ENCODE results near the gene DNAH10.

Gene DNAH10

DNA sequence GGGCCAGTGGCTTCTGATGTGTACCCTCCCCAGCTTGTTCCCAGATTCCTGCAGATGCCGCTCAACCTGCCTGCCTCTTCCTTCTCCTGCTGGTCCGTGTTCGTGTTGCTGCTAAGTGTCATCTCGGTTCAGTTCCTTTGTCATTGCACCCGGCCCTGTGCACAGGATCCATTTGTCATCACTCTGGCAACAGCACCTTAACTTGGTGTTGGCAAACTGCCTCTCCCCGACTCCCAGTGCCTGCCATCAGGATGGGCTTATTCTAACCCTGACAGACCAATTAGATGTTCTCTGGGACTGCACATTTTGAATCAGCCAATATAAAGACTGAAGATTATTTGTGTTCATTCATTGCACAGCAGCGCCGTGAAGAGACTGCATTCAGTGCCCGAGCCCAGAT is 137.3 kb downstream of the DNAH10 start:
- Mint-ChIP-seq H3K27me3 (ENCODE audit: low read depth) (peaks cover 7% of the 10 kb centered on the region), H3K4me3 (no peak overlapping the region), H3K4me1 (peaks cover 22% of the 10 kb centered on the region), H3K36me3 (ENCODE audit: low read depth) (no peaks in the 10 kb centered on the region), H3K27ac (no peak overlapping the region), H3K9me3 (no peaks in the 10 kb centered on the region)
- TF ChIP-seq, protein P1, sequence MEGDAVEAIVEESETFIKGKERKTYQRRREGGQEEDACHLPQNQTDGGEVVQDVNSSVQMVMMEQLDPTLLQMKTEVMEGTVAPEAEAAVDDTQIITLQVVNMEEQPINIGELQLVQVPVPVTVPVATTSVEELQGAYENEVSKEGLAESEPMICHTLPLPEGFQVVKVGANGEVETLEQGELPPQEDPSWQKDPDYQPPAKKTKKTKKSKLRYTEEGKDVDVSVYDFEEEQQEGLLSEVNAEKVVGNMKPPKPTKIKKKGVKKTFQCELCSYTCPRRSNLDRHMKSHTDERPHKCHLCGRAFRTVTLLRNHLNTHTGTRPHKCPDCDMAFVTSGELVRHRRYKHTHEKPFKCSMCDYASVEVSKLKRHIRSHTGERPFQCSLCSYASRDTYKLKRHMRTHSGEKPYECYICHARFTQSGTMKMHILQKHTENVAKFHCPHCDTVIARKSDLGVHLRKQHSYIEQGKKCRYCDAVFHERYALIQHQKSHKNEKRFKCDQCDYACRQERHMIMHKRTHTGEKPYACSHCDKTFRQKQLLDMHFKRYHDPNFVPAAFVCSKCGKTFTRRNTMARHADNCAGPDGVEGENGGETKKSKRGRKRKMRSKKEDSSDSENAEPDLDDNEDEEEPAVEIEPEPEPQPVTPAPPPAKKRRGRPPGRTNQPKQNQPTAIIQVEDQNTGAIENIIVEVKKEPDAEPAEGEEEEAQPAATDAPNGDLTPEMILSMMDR (IDR thresholded peaks at IDR 0.05; ENCODE audit: unreplicated experiment in 3 of 3), result no peak

DNA sequence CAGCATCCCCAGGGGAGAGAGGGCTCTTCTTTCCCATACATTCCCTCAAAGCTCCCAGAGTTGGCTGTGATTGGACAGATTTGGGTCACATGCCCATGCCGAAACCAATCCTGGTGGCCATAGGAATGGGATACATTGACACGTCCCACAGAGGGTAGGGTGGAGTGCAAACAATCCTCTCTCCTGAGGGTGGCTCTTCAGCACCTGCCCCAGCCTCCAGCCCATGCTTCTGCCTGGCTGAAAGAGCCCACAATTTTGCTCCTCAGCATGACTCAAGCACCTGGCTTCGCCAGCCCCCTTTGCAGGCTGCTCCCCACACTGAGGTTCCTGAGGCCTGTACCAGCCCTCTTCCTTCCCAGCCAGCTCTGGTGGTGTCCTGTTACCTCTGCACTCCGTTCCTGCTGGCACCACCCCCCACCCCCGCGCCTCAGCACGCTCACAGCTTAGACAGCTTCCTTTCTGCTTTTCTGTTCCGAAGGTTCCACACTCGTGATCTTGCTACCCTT is 138.8 kb downstream of the DNAH10 start:
- Mint-ChIP-seq H3K36me3 (ENCODE audit: low read depth) (no peaks in the 10 kb centered on the region), H3K4me1 (peaks cover 29% of the 10 kb centered on the region), H3K4me3 (no peak overlapping the region), H3K27ac (no peak overlapping the region), H3K27me3 (ENCODE audit: low read depth) (peaks cover 13% of the 10 kb centered on the region), H3K9me3 (no peaks in the 10 kb centered on the region)
- TF ChIP-seq, protein P1 (IDR thresholded peaks at IDR 0.05; ENCODE audit: unreplicated experiment in 3 of 3), result no peak

DNA sequence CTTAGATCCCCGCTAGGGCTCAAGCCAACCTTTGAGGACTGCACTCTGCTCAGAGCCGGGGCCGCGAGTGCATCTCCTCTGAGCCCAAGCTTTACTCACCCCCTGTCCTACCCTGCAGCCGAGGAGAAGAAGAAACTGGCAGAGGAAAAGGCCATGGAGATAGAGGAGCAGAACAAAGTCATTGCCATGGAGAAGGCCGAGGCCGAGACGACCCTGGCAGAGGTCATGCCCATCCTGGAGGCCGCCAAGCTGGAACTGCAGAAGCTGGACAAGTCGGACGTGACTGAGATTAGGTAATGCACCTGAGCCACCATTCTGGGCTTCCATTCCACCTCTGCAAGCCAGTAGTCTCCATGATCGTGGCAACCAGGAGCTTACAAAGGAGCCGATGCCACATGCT is 140.7 kb downstream of the DNAH10 start:
- H3K9me3 Mint-ChIP-seq, result no peaks in the 10 kb centered on the region
- no peak overlapping the region for H3K27ac Mint-ChIP-seq
- no peak overlapping the region for H3K4me3 Mint-ChIP-seq
- H3K36me3 Mint-ChIP-seq (ENCODE audit: low read depth), result no peaks in the 10 kb centered on the region
- H3K27me3 Mint-ChIP-seq (ENCODE audit: low read depth), result peaks cover 13% of the 10 kb centered on the region
- peaks cover 34% of the 10 kb centered on the region for H3K4me1 Mint-ChIP-seq
- TF ChIP-seq, protein P1 (IDR thresholded peaks at IDR 0.05; ENCODE audit: unreplicated experiment in 3 of 3), result no peak

DNA sequence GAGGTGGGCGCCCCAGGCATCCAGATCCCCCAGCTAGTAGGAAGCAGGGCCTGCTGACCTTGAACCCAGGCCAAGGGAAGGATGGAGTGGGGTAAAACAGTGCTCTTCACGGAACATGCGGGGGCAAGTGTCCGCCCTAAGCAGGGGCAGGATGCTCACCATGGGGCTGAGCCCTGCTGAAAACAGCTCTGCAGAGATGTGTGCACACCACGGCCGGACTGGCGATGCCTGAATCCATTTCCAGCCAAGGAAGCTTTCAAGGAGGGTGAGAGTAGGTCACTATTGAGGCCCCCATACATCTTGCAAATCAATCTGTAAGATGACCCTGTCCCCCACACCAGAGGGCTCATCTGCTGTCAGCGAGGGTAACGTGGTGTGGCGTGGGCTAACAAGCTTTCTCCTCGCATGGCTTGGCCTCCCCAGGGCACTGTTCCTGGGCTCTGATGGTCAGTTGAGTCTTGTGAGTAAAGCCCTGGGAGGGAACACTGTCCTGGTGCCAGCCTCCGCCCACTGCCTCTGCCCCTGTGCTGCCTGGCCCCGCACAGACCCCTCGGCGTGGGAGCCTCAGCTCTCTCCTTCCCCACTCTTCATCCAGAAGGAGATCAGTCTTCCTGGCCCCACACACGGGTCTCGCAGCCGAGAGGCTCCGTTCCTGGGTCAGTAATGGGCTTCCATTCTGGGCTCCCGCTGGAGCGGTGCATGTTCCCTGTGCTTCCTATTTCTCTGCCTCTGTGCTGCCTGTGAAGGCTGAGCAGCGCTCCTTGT is 141.4 kb downstream of the DNAH10 start:
- H3K36me3 Mint-ChIP-seq (ENCODE audit: low read depth), result no peaks in the 10 kb centered on the region
- peaks cover 13% of the 10 kb centered on the region for H3K27me3 Mint-ChIP-seq (ENCODE audit: low read depth)

DNA sequence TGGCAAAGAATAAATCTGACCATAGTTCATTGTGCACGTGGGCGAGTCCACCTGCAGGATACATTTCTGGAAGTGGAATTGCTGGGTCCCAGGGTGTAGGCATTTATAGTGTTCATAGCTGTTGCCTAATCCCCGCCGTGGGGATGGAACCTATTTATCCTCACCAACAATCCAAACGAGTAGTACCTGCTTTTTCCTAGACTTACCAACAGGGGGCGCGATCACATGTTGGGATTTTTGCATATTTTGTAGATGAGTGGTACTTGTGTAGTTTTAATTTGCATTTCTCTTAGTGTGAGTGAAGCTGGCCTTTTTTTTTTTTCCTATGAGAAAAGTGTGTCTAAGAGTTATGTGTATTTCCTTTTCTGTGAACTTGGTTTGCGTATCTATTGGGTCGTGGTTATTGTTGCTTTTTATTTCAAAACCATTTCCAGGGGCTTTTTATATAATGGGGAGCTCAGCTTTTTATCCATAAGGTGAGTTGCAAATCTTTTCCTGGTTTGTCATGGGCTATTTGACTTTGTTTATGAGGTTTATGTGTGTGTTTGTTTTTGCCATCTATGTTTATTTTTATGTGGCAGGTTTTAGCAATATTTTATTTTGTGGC is 143.3 kb downstream of the DNAH10 start:
- Mint-ChIP-seq H3K4me3 (no peak overlapping the region), H3K27ac (peak overlapping the region; percentile 38 to 86 (median 67)), H3K4me1 (peaks cover 57% of the 10 kb centered on the region), H3K36me3 (ENCODE audit: low read depth) (no peaks in the 10 kb centered on the region), H3K27me3 (ENCODE audit: low read depth) (peaks cover 18% of the 10 kb centered on the region), H3K9me3 (no peaks in the 10 kb centered on the region)
- TF ChIP-seq, protein P1 (IDR thresholded peaks at IDR 0.05; ENCODE audit: unreplicated experiment in 3 of 3), result peak; percentile 60 to 69 (median 63)

More for the DNA sequence above, 141.4 kb downstream of the DNAH10 start:
- Mint-ChIP-seq H3K9me3 (no peaks in the 10 kb centered on the region), H3K27ac (no peak overlapping the region), H3K4me3 (no peak overlapping the region), H3K4me1 (peaks cover 40% of the 10 kb centered on the region)
- TF ChIP-seq, protein P1 (IDR thresholded peaks at IDR 0.05; ENCODE audit: unreplicated experiment in 3 of 3), result no peak

Data from nephron (organoid).